Measurements from ENCODE around the gene MUC4. TPM values are rescaled to one million over a fixed set of nuclear protein-coding genes. Genes with fewer than 3 reads are reported as not detected.
"Not testable (repeated sequence)": the region's sequence is repeated elsewhere in the genome, so short reads cannot be mapped to it uniquely, and the experiment has no call there.

The MUC4 gene
- total RNA-seq, 2 experiments from 2014 or later = 0.09 to 0.14 TPM

- intact Hi-C loops (cut with DNase I, micrococcal nuclease); H3K4me1 Mint-ChIP-seq; POLR2A ChIA-PET; H3K9me3 Mint-ChIP-seq (ENCODE audit: low read depth); ATAC-seq; H3K4me3 Mint-ChIP-seq; CTCF ChIA-PET; H3K27ac Mint-ChIP-seq; H3K36me3 Mint-ChIP-seq (ENCODE audit: low read depth); H3K27me3 Mint-ChIP-seq; DNase-seq: not testable (repeated sequence)
These were observed 85.6 kb downstream of the MUC4 start for GRCh38 chr3:195725916-195726740.

- H3K4me1 Mint-ChIP-seq, CTCF ChIA-PET, H3K4me3 Mint-ChIP-seq: not testable (repeated sequence)
These were observed 87.4 kb downstream of the MUC4 start for GRCh38 chr3:195724363-195724762.

GRCh38 chr3:195722996-195723345 lies 88.8 kb downstream of the MUC4 start:
- intact Hi-C loops (cut with DNase I, micrococcal nuclease); DNase-seq; POLR2A ChIA-PET; H3K27ac Mint-ChIP-seq; H3K9me3 Mint-ChIP-seq (ENCODE audit: low read depth); H3K27me3 Mint-ChIP-seq; ATAC-seq; H3K4me3 Mint-ChIP-seq; H3K36me3 Mint-ChIP-seq (ENCODE audit: low read depth); H3K4me1 Mint-ChIP-seq; CTCF ChIA-PET: not testable (repeated sequence)

More at GRCh38 chr3:195724363-195724762, 87.4 kb downstream of the MUC4 start:
- DNase-seq; H3K9me3 Mint-ChIP-seq (ENCODE audit: low read depth); H3K27ac Mint-ChIP-seq; H3K27me3 Mint-ChIP-seq; H3K36me3 Mint-ChIP-seq (ENCODE audit: low read depth); intact Hi-C loops (cut with DNase I, micrococcal nuclease); ATAC-seq; POLR2A ChIA-PET: not testable (repeated sequence)

- H3K4me3 Mint-ChIP-seq; H3K27ac Mint-ChIP-seq; ATAC-seq; H3K36me3 Mint-ChIP-seq (ENCODE audit: low read depth); POLR2A ChIA-PET; CTCF ChIA-PET; H3K4me1 Mint-ChIP-seq; H3K9me3 Mint-ChIP-seq (ENCODE audit: low read depth); intact Hi-C loops (cut with DNase I, micrococcal nuclease); DNase-seq; H3K27me3 Mint-ChIP-seq: not testable (repeated sequence)
These were observed 89.4 kb downstream of the MUC4 start for GRCh38 chr3:195722139-195722995.

GRCh38 chr3:195720831-195721506 lies 90.8 kb downstream of the MUC4 start, which contains the start of gene MUC20:
Gene MUC20, plus strand, starts transcription at chr3:195720978. Its CDS starts 30 bp downstream, at chr3:195721008.
- CTCF ChIA-PET; H3K27ac Mint-ChIP-seq; H3K27me3 Mint-ChIP-seq; DNase-seq; H3K4me1 Mint-ChIP-seq; H3K36me3 Mint-ChIP-seq (ENCODE audit: low read depth); ATAC-seq; POLR2A ChIA-PET; H3K4me3 Mint-ChIP-seq; H3K9me3 Mint-ChIP-seq (ENCODE audit: low read depth): not testable (repeated sequence)
- intact Hi-C loops (cut with DNase I, micrococcal nuclease) = loop anchor here in 1 of 2 experiments (2.0 kb wide), 1 partner anchor 98 kb away; no protein-coding TSS in a partner anchor

GRCh38 chr3:195719514-195720254 lies 92.0 kb downstream of the MUC4 start:
- H3K27ac Mint-ChIP-seq = not testable (repeated sequence)
- intact Hi-C loops (cut with DNase I, micrococcal nuclease) = loop anchor here (2.0 to 5.0 kb wide), 2 partner anchors 97 to 102 kb away; no protein-coding TSS in a partner anchor

GRCh38 chr3:195718477-195718984 lies 93.2 kb downstream of the MUC4 start:
- DNase-seq (no peak), ATAC-seq (no peak)
- ChIA-PET CTCF (interaction anchor here (0.8 kb wide), 1 partner anchor 97 kb away, joined by 3 read pairs; no protein-coding TSS in a partner anchor), POLR2A (no interaction called here)
- intact Hi-C loops (cut with DNase I, micrococcal nuclease) = loop anchor here in 1 of 2 experiments (5.0 kb wide), 1 partner anchor 101 kb away; no protein-coding TSS in a partner anchor
- no peaks in the 10 kb centered on the region for H3K27me3 Mint-ChIP-seq
- peaks cover 5% of the 10 kb centered on the region for H3K36me3 Mint-ChIP-seq (ENCODE audit: low read depth)
- no peak overlapping the region for H3K4me3 Mint-ChIP-seq
- peaks cover 6% of the 10 kb centered on the region for H3K4me1 Mint-ChIP-seq
- no peaks in the 10 kb centered on the region for H3K9me3 Mint-ChIP-seq (ENCODE audit: low read depth)
- H3K27ac Mint-ChIP-seq = no peak overlapping the region

More at GRCh38 chr3:195719514-195720254, 92.0 kb downstream of the MUC4 start:
- DNase-seq; H3K9me3 Mint-ChIP-seq (ENCODE audit: low read depth); CTCF ChIA-PET; POLR2A ChIA-PET; H3K4me1 Mint-ChIP-seq; H3K4me3 Mint-ChIP-seq; H3K27me3 Mint-ChIP-seq; H3K36me3 Mint-ChIP-seq (ENCODE audit: low read depth); ATAC-seq: not testable (repeated sequence)

GRCh38 chr3:195717852-195718476 lies 93.8 kb downstream of the MUC4 start:
- ATAC-seq (no peak), DNase-seq (no peak)
- ChIA-PET CTCF (interaction anchor here (0.7 to 0.8 kb wide), 2 partner anchors 9 to 96 kb away, joined by 3 read pairs; no protein-coding TSS in a partner anchor), POLR2A (no interaction called here)
- Mint-ChIP-seq H3K4me1 (peaks cover 6% of the 10 kb centered on the region), H3K27ac (no peak overlapping the region), H3K27me3 (no peaks in the 10 kb centered on the region), H3K9me3 (ENCODE audit: low read depth) (no peaks in the 10 kb centered on the region), H3K36me3 (ENCODE audit: low read depth) (peaks cover 5% of the 10 kb centered on the region), H3K4me3 (no peak overlapping the region)
- intact Hi-C loops (cut with DNase I, micrococcal nuclease) = loop anchor here in 1 of 2 experiments (5.0 kb wide), 1 partner anchor 101 kb away; no protein-coding TSS in a partner anchor

- intact Hi-C loops (cut with DNase I, micrococcal nuclease) = loop anchor here in 1 of 2 experiments (5.0 kb wide), 1 partner anchor 100 kb away; no protein-coding TSS in a partner anchor
- Mint-ChIP-seq H3K9me3 (ENCODE audit: low read depth) (no peaks in the 10 kb centered on the region), H3K36me3 (ENCODE audit: low read depth) (peaks cover 6% of the 10 kb centered on the region), H3K4me3 (no peak overlapping the region), H3K4me1 (peaks cover 6% of the 10 kb centered on the region), H3K27me3 (no peaks in the 10 kb centered on the region), H3K27ac (no peak overlapping the region)
- ATAC-seq (no peak), DNase-seq (no peak)
- ChIA-PET POLR2A (no interaction called here), CTCF (interaction anchor here (0.7 to 1.3 kb wide), 4 partner anchors 9 to 177 kb away, joined by 3 to 8 read pairs (median 3); no protein-coding TSS in a partner anchor)
These were observed 94.3 kb downstream of the MUC4 start for GRCh38 chr3:195717416-195717815.

Data from activated CD4-positive, alpha-beta T cell treated with anti-CD3 and anti-CD28 coated beads for 36 hours (primary cell).